Endometrium (tissue), 2 donors: ENCODE measurements around the gene TAAR1.
A peak's percentile ranks its signal among the peaks of the same experiment; 100 is the strongest.
"Not testable (repeated sequence)": the region's sequence is repeated elsewhere in the genome, so short reads cannot be mapped to it uniquely, and the experiment has no call there.

ENCODE experiments used
- FAIRE-seq: peaks from 2 replicates; lab custom pipeline; 2012; peaks lifted over from hg19 to GRCh38; lab: Jason Lieb, UNC
- donor health status: control.
- donor health status: control.

TAAR1 gene, protein sequence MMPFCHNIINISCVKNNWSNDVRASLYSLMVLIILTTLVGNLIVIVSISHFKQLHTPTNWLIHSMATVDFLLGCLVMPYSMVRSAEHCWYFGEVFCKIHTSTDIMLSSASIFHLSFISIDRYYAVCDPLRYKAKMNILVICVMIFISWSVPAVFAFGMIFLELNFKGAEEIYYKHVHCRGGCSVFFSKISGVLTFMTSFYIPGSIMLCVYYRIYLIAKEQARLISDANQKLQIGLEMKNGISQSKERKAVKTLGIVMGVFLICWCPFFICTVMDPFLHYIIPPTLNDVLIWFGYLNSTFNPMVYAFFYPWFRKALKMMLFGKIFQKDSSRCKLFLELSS

DNA sequence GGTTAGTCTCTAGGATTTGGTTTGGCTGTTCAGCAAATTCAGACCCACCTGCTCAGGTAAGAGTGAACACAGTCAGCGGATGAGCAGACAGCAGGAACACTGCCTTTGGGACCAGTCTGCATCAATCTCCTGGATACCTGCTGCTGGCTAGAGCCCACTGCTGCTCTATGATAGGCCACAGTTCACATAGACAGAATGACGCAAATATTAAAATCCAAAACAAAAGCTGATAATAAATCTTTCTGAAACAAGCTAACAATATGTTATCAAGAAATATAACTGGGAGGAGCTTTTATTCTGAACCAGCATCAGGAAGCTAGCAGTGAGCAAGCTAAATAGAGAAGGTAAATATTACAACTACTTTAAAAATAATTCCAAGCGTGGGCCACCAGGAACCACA, at the start of gene TAAR1:
TSS of gene TAAR1 (minus strand) at position 101 of the 400 bp plus-strand sequence. CDS start 13,179 bp downstream, outside the sequence.
- no peak for FAIRE-seq

DNA sequence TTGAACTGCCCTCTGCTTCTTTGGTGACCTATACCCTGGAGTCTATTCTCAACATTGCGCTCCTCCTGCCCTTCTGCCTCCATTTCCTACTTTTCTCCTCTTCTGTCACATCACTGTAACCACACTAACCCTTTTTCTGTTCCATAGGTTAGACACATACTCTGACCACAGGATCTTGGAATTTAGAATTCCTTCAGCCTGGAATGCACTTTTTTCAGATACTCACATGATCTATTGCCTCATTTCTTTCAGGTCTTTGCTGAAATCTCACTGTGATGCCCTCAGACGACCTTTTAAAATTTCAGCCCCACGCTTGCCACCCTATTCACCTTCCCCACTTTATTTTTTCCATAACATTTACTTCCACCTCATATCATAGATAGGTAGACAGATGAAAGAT, 49.8 kb upstream of the TAAR1 start:
- no peak for FAIRE-seq

DNA sequence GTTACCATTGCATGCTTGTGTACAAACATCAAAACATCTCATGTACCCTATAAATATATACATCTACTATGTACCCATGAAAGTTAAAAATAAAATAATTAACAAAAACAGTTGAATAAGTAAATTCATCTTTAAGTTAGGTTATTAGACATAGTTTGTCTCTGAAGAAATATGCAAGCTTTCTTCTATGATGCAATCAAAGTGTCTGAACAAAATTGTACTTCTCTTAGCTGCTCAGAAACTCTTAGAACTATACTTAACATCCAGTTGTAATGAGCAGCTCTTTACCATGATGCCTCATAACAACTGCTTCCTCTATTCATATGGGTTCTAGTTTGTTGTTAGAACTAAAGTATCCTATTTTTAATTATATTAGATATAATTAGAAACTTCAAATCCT, 49.0 kb upstream of the TAAR1 start:
- FAIRE-seq, result no peak

DNA sequence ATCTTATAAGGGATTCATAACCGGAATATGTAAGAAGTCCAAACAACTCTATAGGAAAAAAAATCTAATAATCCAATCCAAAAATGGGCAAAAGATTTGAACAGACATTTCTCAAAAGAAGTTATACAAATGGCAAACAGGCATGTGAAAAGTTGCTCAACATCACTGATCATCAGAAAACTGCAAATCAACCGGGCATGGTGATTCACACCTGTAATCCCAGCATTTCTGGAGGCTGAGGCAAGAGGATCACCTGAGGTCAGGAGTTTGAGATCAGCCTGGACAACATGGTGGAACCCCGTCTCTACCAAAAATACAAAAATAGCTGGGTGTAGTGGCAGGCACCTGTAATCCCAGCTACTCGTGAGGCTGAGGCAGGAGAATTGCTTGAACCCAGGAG, 47.8 kb upstream of the TAAR1 start:
- not testable (repeated sequence) for FAIRE-seq

DNA sequence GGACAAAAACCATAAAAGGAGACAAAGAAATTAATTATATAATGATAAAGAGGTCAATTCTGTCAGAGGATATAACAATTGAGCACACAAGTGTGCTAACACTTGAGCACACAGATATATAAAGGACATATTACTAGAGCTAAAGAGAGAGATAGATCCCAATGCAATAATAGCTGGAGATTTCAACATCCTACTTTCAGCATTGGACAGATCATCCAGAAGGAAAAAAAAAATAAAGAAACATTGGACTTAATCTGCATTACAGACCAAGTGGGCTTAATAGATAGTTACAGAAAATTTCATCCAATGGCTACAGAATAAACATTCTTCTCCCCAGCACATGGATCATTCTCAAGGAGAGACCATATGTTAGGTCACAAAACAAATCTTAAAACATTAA, 45.0 kb upstream of the TAAR1 start:
- no peak for FAIRE-seq

DNA sequence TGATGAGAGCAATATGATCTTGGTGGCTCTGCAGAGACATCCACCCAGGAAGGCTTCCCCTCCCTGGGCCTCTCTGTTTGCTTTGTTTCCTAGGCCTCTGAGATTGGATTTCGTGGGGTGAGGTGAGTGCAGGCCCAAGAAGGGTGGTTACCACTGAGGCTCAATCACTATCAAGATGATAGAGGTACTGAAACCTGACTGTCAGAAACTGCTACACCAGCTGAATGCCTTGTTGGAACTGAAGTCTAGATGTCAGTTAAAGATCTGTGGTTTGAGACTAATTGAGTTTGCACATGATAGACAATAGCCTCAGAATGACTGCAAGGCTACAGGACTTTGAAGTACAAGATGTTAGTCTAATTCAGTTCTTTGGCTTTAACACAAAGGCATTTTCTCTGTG, 39.6 kb upstream of the TAAR1 start:
- no peak for FAIRE-seq

DNA sequence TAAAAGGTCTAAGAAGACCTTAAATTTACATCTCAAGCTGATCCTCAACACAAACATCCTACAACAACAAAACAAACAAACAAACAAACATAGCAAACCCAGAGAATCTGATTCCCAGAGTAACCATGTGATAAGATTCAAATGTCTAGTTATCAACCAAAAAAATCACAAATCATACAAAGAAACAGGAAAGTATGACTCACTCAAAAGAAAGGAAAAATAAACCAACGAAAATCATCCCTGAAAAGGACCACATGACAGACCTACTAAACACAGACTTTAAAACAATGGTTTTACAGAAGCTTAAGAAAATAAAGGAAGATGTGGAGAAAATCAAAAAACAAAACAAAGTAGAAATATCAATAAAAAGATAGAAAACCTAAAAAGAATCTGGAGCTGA, 36.8 kb upstream of the TAAR1 start:
- no peak for FAIRE-seq

DNA sequence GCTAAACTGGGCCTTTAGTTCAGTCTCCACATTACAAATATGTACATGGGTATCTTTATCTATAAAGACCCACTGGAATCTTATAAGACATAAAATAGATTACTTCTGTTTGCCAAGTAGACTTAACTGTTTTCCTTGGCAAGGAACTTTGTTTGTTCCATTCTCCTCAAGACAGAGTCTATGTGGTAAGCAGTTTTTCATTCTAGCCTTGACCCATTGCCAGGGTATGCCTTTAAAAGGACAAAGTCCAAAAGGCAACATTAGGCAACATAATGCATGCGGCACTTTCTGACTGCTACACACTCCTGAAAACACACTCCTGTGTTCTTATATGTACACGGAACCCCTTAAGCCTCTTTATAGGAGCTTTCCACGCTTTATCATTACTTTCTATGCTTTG, 34.5 kb upstream of the TAAR1 start:
- no peak for FAIRE-seq

DNA sequence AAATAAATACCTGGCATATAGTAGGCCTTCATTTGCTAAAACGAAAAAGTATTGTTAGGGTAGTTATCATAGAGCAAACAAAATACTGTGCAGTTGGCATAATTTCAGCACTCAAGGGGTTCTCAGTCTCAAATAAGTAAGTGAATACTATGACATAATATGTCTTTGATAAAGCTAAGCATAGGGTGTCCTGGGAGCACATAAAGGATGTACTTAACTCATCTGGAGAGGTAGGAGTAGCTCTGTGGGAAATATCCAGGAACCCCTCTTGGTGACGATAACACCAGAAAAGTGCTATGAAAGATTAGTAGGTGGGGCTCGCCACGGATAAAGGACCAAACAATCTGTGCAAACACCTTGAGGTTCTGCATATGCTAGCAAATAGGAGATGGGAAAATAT, 31.7 kb upstream of the TAAR1 start:
- no peak for FAIRE-seq

DNA sequence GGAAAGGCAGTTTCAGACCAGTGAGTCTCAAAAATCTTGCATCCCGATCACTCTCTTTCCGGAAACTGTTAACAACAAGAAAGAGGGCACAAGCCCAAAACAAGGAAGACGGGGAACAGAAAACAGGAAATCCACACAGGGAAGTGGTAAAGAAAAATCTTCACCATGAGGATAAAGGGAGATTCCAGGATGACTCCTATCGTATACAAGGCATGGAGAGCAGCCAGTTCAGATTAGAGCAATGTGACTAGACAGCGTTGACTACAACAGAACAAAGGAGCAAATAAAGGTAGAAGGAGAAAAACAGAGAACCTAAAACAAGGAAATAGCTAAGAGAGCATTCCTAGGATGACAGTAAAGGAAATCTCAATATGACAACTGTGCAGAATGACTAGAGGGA, 28.3 kb upstream of the TAAR1 start:
- FAIRE-seq, result no peak

DNA sequence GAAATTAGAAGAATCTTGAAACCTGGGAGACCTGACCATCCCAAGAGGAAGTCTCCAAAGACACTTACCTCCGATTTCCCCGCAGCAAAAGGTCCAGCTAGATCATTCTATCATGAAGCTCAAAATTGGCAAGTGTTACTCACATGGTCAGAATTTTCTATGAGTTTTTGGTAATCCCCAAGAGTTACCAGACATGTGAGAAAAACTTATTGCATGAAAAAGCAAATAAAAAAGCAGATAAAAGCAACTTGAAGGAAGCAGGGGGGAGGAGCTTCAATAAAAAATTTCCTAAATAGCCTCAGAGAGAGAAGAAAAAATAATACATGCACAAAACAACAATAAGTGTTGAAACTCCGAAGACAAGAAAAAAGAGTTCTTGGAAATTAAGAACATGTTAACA, 27.5 kb upstream of the TAAR1 start:
- no peak for FAIRE-seq

DNA sequence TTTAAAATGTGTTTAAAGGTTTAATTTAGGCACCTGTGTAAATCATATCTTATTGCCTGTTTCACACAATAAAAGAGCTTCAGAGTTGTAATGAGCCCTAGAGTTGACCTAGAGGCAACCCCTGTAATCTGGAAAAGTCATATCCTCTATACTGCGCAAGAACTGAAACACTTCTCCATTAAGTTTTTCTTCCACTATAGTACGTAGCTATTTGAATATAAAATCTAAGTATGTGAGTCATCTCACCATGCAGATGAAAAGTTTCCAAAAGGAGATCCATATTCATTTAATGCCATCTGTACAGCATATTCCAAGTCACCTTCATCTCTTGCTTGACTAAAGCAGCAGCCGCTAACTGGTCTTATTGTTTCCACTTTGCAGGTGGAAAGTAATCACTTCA, 26.0 kb upstream of the TAAR1 start:
- FAIRE-seq, result no peak

DNA sequence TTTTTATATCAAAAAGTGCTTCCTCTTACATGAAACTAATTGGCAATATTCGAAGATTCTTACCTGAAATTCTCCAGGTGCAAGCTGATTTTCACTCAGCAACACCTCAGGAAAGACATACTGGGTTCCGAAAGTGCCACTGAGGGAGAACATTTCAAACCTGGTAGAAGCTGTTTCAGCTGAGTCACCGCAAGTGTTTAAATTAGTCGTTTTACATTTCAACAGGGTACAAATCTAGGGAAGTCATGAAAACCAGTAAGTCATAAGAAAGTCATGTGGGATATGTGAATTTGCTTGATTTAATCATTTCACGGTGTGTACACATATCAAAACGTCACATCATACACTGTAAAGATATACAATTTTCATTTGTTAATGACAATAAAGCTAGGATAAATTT, 25.3 kb upstream of the TAAR1 start:
- FAIRE-seq, result no peak

DNA sequence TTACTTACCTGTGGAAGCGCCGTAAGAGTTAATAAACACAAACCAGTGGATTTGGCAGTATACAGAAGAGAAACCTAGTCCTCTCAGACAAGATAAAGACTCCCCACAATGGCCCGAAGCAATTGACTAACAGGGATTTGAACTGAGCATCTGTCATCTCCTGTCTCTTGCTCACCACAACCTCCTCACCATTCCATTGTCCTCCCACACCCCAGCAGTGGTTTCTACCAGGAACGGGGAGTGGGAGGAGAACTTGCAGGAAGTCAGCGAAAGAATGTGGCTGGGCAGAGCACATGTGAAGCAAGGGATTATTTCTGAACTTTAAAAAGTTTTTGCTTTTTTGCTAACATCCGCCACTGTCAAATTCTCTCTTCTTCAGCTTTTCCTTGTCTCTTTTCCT, 24.6 kb upstream of the TAAR1 start:
- FAIRE-seq, result no peak

DNA sequence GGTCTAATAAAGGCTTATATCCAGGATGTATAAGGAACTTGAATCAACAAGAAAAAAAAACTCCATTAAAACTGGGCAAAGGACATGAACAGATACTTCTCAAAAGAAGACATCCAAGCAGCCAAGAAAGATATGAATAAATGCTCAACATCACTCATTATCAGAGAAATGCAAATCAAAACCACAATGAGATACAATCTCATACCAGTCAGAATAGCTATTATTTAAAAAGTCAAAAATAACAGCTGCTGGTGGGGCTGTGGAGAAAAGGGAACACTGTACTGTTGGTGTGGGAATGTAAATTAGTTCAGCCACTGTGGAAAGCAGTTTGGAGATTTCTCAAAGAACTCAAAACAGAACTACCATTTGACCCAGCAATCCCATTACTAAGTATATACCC, 20.1 kb upstream of the TAAR1 start:
- not testable (repeated sequence) for FAIRE-seq

DNA sequence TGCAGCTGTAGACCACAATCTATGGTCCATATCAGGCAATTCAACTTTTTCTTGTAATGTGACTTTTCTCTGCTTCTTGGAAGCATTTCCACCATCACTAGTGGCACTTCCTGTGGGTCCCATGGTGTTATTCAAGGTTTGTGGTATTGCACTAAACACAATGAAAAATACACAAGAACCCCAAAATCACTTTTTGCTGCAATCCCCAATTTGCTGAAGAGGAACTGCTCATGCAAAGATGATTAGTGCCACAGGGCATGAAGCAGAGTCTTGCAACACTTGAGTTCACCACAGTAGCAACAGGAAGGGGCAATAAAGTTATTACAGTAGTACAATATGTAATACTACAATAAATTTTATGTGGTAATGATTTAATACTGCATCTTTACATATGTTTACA, 16.8 kb upstream of the TAAR1 start:
- FAIRE-seq, result no peak

DNA sequence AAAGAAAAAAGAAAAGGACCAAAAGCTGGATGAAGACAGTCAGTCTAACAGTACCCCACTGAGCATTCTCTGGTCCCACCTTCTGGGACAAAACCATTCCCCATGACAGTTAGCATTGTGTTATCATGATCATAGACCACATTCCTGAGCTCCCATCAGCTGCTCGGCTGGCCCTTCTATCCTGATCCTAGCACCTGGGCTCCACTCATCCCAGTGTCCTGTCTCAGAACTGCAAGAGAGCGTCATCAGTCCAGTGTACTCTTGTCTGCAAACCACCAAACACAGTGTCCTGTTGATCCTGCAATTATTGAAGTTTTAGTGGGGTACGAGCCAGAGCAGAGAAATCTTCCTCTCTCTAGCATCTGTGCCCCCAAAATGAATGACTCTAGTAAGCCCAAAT, 16.0 kb upstream of the TAAR1 start:
- no peak for FAIRE-seq

DNA sequence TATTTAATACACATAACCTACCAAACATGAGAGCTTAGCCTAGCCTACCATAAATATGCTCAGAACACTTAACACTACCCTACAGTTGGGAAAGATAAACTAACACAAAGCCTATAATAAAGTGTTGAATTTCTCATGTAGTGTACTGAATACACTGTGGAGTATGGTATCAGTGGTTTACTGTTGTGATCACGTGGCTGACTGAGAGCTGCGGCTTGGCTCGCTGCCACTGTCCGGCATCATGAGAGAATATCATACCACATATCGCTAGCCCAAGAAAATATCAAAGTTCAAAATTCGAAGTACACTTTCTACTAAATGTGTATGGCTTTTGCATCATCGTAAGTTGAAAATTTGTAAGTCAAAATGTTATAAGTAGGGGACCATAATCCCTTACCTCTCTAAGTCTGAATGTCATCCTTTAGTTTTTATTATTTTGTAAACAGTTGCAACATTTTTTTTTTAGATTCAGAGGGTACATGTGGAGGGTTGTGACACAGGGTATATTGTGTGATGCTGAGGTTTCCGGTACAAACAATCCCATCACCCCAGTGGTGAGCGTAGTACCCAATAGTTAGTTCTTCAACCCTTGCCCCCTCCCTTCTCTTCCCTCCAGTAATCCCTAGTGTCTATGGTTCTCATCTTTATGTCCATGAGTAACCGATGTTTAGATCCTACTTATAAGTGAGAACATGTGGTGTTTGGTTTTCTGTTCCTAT, 14.6 kb upstream of the TAAR1 start:
- FAIRE-seq, result no peak

DNA sequence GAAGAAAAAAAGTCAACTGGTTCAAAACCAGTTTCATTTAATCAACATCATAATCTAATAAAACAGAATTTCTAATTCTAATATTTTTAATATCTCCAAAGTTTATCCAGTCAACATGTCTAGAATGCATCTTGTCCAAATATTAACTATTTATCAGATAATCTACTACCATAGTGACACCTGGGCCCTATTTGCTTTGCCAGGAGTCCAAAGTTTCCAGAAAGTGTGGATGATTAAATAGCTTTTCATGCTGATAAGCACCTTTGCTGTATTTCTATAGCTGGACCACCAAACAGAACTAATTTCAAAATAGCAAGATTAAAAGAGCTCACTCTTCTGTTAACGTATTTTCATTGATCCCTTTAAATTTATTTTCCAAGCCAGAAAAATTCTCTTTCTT, 12.3 kb upstream of the TAAR1 start:
- no peak for FAIRE-seq

DNA sequence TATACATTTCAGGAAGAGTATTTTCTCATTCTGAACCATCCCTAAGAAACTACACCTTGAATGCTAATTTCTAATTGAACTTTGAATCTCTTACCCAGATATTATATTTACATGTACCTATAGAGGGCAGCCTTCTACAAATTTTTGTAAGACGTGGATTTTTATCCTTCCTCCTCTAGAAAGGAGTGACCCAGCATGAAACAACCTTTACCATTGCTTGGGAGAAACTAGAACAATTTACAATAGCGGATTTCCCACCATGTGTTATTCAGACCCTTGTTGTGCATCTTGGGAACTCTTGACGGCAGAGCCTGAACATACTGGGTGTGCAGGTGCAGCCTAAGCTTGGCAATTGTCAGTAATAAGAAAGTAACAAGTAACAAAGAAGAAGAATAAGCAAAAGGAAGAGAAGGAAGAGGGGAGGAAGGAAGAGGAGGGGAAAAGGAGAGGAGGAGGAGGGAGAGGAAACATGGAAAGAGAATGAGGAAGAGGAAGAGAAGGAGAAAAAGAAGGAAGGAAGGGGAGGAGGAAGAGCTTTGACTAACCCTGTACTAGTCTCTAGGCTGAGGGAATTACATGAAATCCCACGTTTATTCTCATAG, 10.8 kb upstream of the TAAR1 start:
- peak; percentile 79 for FAIRE-seq

DNA sequence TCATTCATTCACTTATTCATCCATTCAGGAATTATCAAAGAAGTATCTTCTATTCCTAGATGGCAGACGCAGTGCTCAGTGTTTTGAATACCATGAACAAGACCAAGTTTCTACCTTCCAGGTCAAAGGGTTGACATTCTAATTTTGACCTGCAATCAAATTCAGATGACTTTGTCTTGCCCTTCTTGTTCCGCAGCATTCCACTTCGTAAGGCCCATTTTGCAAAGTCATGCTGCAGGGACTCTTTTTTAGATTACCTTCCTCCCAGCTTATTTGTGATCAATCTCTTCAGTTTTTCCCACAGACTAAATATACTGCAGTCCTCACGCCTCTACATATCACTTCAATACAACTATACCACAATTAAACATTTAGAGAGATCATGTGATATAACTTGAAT, 7.1 kb upstream of the TAAR1 start:
- no peak for FAIRE-seq

DNA sequence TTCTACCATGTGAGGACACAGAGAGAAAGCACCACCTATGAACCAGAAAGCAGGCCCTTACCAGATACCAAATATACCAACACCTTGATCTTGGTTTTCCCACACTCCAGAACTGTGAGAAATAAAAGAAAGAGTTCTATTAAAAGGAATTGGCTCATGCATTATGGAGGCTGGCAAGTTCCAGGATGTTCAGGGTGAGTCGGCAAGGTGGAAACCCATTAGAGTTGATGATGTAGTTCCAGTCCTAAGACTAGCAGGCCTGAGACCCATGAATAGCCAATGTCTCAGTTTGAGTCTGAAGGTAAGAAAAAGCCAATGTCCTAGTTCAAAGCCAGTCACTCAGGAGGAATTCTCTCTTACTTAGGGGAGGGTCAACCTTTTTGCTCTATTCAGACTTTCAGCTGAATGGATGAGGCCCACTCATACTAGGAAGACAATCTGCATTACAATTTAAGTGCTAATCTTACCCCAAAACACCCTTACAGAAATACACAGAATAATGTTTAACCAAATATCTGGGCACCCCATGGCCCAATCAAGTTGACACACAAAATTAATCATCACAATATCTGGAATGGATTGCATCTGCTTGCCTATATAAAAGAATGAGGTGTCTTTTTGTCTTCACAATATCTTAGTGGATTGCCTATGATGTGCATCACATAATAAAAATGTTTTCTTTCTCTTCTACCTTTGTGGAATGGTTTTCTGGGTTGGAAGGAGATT, 5.5 kb upstream of the TAAR1 start:
- no peak for FAIRE-seq

DNA sequence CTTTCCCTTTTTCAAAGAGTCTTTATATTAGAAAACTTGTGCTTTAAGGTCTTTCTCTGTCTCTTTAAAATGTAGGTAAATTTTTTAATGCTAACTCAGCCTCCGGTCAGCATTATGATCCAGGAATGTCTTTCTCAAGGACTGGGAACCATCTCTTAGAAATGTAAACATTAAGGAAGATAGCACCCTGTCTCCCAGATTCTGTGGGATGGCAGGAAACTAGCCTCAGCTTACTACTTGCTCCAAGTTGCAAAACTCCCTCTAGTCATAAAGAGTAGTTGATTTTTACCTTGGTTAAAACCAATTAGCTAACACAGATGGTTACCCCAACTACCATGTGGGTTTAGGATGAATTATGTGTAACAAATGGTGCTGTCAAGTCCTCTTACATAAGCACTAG, 4.7 kb upstream of the TAAR1 start:
- FAIRE-seq, result no peak
